Pancreas (tissue), 10 donors: ENCODE results near the gene SEMA4G. TPM values are rescaled to one million over a fixed set of nuclear protein-coding genes. Genes with fewer than 3 reads are reported as not detected.

Experiments used
- ATAC-seq, 4 donors: fragments of 200-7000 bp; cut with Tn5 transposase; one replicate each; pipeline versions ENCODE4 v1.8.0 to v1.9.1; 2020; ENCODE audit warnings: mild to moderate bottlenecking in 4 of 4, moderate library complexity in 4 of 4
- DNase-seq, 6 donors: peaks; one replicate each; pipeline ENCODE4 v3.0.0-alpha.2; 2020
- FAIRE-seq: peaks from 2 replicates; lab custom pipeline; 2012; peaks lifted over from hg19 to GRCh38; lab: Jason Lieb, UNC
- H3K27ac ChIP-seq, 4 donors: fragments of 200-600 bp; sonication (generic); 1 replicate in 3 of 4; 2 replicates in 1 of 4; pipeline versions ENCODE4 v1.5.0 to v1.8.0; 2020
- H3K27me3 ChIP-seq, 4 donors: fragments of 200-600 bp; one replicate each; pipeline ENCODE4 v1.8.0; 2021
- H3K36me3 ChIP-seq, 3 donors: fragments of 200-600 bp; sonication (generic) in 1 of 3; one replicate each; pipeline versions ENCODE4 v1.5.0 to v1.8.0; 2020 to 2021
- H3K4me1 ChIP-seq, 3 donors: fragments of 200-600 bp; one replicate each; pipeline ENCODE4 v1.8.0; 2021
- H3K4me3 ChIP-seq, 4 donors: fragments of 200-600 bp; sonication (generic) in 2 of 4; one replicate each; pipeline versions ENCODE4 v1.5.0 to v1.8.0; 2020 to 2021
- H3K9me3 ChIP-seq, 4 donors: fragments of 200-600 bp; one replicate each; pipeline ENCODE4 v1.8.0; 2021
- WGBS, 2 donors: extraction: QIAGEN DNeasy Blood & Tissue Kit; methylation state at CpG; one replicate each; pipeline ENCODE4 v1.1.7; 2013; 5-methylcytosine and 5-hydroxymethylcytosine counted together
- intact Hi-C, 3 donors: fragments of 100-400 bp; cut with DNase I; formaldehyde crosslinking; loops; one replicate each; pipeline versions ENCODE4 v1.11.1 to v1.14.2; 2022
- polyA plus RNA-seq, 2 donors: library from polyadenylated mRNA; stranded (reverse); fragments of 200-250 nt; gene quantifications; one replicate each; pipeline ENCODE4 v1.2.3, GENCODE V29; 2013
- total RNA-seq, 6 donors: library from RNA; stranded (reverse); fragmentation: NEBNext Ultra II Directional in 4 of 6; extraction: Animal tissue kit (Norgen Biotek cat#: 25700) in 4 of 6; gene quantifications; one replicate each; pipeline versions ENCODE4 v1.2.1 to v1.2.4, GENCODE V29; 2021 to 2023
- TF ChIP-seq, protein P1 (sequence below), 4 donors: fragments of 200-600 bp; sonication (generic) in 3 of 4; IDR thresholded peaks; one replicate each; pipeline versions ENCODE4 v1.5.0 to v1.8.0; 2021; ENCODE audit warnings: antibody characterized with exemption in 4 of 4
- donor health status: healthy with polysubstance abuse.
- donor health status: DM: no; HTN: no; CAD: no; lungs with moderate emphysema.
- donor health status: DM: no; HTN: no; CAD: no.
- donor health status: control.
- donor health status: control.
- donor health status: Bipolar disorder and iron deficiency.
- donor health status: DM: yes; HTN: yes; CAD: no.
- donor health status: DM: no; HTN: no; CAD: no.
- donor health status: DM: no; HTN: no; CAD: no.
- donor health status: DM: yes; HTN: yes; CAD: no.

SEMA4G gene
- total and polyA plus RNA-seq, 8 donors, result 8.7 to 36.4 (median 15.3) TPM

DNA sequence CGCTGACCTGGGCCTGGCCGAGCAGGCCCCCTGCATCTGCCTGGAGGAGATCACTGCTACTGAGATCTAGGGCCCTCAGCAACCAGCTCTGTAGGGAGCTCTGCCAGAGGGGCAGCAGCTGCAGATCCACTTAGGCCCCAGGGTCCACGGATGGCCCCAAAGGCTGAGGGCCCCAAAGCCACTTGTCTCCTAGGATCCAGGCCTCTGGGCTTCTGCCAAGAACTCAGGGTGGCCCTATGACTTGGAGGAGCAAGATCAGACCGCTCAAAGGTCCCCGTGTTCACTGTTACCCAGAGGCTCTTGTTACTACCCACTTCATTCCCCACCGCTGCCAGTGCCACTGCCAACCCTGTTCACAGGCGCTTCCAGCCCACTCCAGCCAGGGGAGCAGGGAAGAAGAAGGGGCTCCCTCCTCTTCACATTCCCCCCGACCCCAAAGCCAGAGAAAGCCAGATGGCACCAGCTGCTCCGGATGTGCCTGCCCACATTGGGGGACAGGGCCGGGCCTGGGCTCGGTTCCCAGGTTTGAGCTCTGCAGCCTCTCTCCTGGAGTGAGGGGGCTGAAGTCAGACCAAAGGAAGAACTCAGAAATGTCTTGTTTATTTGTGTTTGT, 37.9 kb downstream of the SEMA4G start:
- intact Hi-C loops, result no loop called here
- DNase-seq (peak in 2 of 6 donors; percentile 42 to 43), FAIRE-seq (no peak), ATAC-seq (peak in 1 of 4 donors; percentile 20)
- Histone ChIP-seq H3K9me3 (no peaks in the 10 kb centered on the region), H3K36me3 (peaks cover 0 to 13% (median 9%) of the 10 kb centered on the region in 3 donors), H3K4me1 (no peaks in the 10 kb centered on the region), H3K4me3 (no peak overlapping the region), H3K27me3 (no peaks in the 10 kb centered on the region), H3K27ac (no peak overlapping the region)
- 77 to 85% methylated on average over 11 of the region's 11 CpGs for WGBS, 2 donors
- TF ChIP-seq, protein P1, sequence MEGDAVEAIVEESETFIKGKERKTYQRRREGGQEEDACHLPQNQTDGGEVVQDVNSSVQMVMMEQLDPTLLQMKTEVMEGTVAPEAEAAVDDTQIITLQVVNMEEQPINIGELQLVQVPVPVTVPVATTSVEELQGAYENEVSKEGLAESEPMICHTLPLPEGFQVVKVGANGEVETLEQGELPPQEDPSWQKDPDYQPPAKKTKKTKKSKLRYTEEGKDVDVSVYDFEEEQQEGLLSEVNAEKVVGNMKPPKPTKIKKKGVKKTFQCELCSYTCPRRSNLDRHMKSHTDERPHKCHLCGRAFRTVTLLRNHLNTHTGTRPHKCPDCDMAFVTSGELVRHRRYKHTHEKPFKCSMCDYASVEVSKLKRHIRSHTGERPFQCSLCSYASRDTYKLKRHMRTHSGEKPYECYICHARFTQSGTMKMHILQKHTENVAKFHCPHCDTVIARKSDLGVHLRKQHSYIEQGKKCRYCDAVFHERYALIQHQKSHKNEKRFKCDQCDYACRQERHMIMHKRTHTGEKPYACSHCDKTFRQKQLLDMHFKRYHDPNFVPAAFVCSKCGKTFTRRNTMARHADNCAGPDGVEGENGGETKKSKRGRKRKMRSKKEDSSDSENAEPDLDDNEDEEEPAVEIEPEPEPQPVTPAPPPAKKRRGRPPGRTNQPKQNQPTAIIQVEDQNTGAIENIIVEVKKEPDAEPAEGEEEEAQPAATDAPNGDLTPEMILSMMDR (IDR thresholded peaks at IDR 0.05), result no peak

GRCh38 chr10:101007915-101008822, 38.9 kb downstream of the SEMA4G start:
- DNase-seq (no peak), FAIRE-seq (no peak), ATAC-seq (no peak)
- Histone ChIP-seq H3K4me3 (no peak overlapping the region), H3K36me3 (peaks cover 0 to 13% (median 9%) of the 10 kb centered on the region in 3 donors), H3K27me3 (no peaks in the 10 kb centered on the region), H3K27ac (no peak overlapping the region), H3K4me1 (peaks cover 0 to 3% (median 0%) of the 10 kb centered on the region in 3 donors), H3K9me3 (no peaks in the 10 kb centered on the region)
- 54% methylated on average over 13 of the region's 13 CpGs for WGBS, 2 donors
- TF ChIP-seq, protein P1 (IDR thresholded peaks at IDR 0.05), result no peak
- intact Hi-C loops, result no loop called here

DNA sequence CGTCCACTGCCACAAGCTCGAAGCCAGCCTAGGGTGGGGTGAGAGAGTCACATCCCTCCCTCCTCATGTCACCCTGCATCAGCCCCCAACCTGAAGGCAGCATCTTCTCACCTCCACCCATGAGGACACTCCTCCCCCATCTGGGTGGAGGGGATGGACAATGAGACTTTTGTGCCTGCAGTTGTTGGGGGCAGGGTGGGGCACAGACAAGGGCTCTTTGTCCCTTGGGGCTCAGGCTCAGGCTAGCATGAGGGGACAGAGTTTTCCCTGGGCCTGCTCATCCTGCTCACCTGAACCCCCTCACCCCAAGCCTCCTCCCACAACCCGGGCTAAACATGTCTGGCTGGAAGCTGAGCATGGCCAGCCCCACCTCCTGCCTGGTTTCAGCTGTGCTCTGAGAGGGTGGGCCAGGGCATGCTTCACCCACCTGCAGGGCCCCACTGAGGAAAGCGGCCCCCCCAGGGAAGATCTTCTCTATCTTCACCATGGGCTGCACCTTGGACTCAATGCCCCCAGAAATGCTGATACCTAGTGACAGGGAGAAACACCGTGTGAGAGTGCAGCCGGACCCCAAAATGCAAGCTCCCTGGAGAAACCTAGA, 39.6 kb downstream of the SEMA4G start:
- no peak overlapping the region for H3K27ac ChIP-seq
- H3K36me3 ChIP-seq, result peaks cover 0 to 7% (median 4%) of the 10 kb centered on the region in 3 donors
- peaks cover 0 to 5% (median 0%) of the 10 kb centered on the region in 3 donors for H3K4me1 ChIP-seq
- no peaks in the 10 kb centered on the region for H3K9me3 ChIP-seq
- H3K4me3 ChIP-seq, result no peak overlapping the region
- ATAC-seq (no peak), FAIRE-seq (no peak), DNase-seq (no peak)
- WGBS, 2 donors, result 62 to 66% methylated on average over 6 of the region's 6 CpGs
- TF ChIP-seq, protein P1 (IDR thresholded peaks at IDR 0.05), result no peak
- H3K27me3 ChIP-seq, result no peaks in the 10 kb centered on the region
- intact Hi-C loops, result no loop called here

DNA sequence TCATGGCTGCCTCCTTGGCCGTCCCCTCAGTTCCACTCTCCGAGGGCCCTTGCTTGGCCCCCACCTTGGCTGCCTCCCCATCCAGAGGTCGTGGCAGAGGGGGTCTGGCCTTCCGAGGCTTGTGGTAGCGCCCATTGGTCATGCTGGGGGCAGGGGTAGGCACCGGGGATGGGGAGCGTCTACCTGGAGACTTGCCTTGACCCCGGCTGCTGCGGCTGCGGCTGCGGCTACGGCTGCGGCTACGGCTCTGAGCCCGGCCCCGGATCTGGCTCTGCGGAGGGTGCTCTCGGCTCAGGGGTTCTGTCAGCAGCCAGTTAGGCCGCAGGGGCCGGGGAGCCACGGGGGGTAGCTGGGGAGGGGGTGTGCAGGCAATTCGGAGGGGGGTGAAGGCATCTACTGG, 41.0 kb downstream of the SEMA4G start:
- DNase-seq (no peak), FAIRE-seq (no peak), ATAC-seq (no peak)
- 91 to 93% methylated on average over 21 to 22 of the region's 22 CpGs for WGBS, 2 donors
- H3K9me3 ChIP-seq, result no peaks in the 10 kb centered on the region
- peaks cover 0 to 6% (median 4%) of the 10 kb centered on the region in 3 donors for H3K36me3 ChIP-seq
- TF ChIP-seq, protein P1 (IDR thresholded peaks at IDR 0.05), result no peak
- H3K4me3 ChIP-seq, result no peak overlapping the region
- H3K27ac ChIP-seq, result no peak overlapping the region
- H3K27me3 ChIP-seq, result no peaks in the 10 kb centered on the region
- intact Hi-C loops, result no loop called here
- peaks cover 0 to 5% (median 0%) of the 10 kb centered on the region in 3 donors for H3K4me1 ChIP-seq
